GM23338 (cell line): ENCODE data around the gene AKIRIN2. TPM values are rescaled to one million over a fixed set of nuclear protein-coding genes. Genes with fewer than 3 reads are reported as not detected.

Experiments used
- ATAC-seq: fragments of 200-7000 bp; cut with Tn5 transposase; 3 replicates; pipeline ENCODE4 v1.9.1; 2020
- DNase-seq: peaks from one replicate; pipeline ENCODE4 v3.0.0-alpha.2; 2015; ENCODE audit warnings: low spot score
- H2AFZ ChIP-seq: fragments of 200-600 bp; sonication (generic); 2 replicates; pipeline ENCODE4 v1.8.0; 2016; ENCODE audit warnings: antibody characterized with exemption, mild to moderate bottlenecking, moderate library complexity
- H3F3A ChIP-seq: fragments of 200-600 bp; sonication (generic); replicated peaks from 2 replicates; pipeline ENCODE4 v1.8.0; 2017; ENCODE audit warnings: antibody characterized with exemption, mixed run types, low read depth
- H3K27ac ChIP-seq: fragments of 200-600 bp; sonication (generic); 2 replicates; pipeline ENCODE4 v1.6.1; 2016; ENCODE audit warnings: low read depth
- H3K27me3 ChIP-seq: fragments of 200-600 bp; sonication (generic); 2 replicates; pipeline ENCODE4 v1.8.0; 2016; ENCODE audit warnings: mild to moderate bottlenecking, mixed run types, moderate library complexity; ENCODE audit not compliant: insufficient read depth
- H3K36me3 ChIP-seq: fragments of 200-600 bp; sonication (generic); 2 replicates; pipeline ENCODE4 v1.8.0; 2016; ENCODE audit warnings: mild to moderate bottlenecking; ENCODE audit not compliant: insufficient read depth
- H3K4me1 ChIP-seq: fragments of 200-600 bp; sonication (generic); 2 replicates; pipeline ENCODE4 v1.8.0; 2016; ENCODE audit warnings: mild to moderate bottlenecking, moderate library complexity; ENCODE audit not compliant: insufficient read depth
- H3K4me2 ChIP-seq: fragments of 200-600 bp; sonication (generic); 2 replicates; pipeline ENCODE4 v1.7.1; 2017; ENCODE audit warnings: mixed run types
- H3K4me3 ChIP-seq: fragments of 200-600 bp; sonication (generic); 2 replicates; pipeline ENCODE4 v1.6.1; 2016; ENCODE audit warnings: mixed run types
- H3K79me2 ChIP-seq: fragments of 200-600 bp; sonication (generic); replicated peaks from 2 replicates; pipeline ENCODE4 v1.8.0; 2017; ENCODE audit warnings: mild to moderate bottlenecking; ENCODE audit not compliant: insufficient read depth
- H3K9me2 ChIP-seq: fragments of 200-600 bp; sonication (generic); 2 replicates; pipeline ENCODE4 v1.8.0; 2017; ENCODE audit not compliant: insufficient read depth
- H4K20me1 ChIP-seq: fragments of 200-600 bp; sonication (generic); replicated peaks from 2 replicates; pipeline ENCODE4 v1.8.0; 2017; ENCODE audit warnings: mild to moderate bottlenecking; ENCODE audit not compliant: insufficient read depth
- H3K27ac Mint-ChIP-seq: 2 replicates; pipeline ENCODE4 v1.8.0; 2020; ENCODE audit warnings: inconsistent platforms, mild to moderate bottlenecking, moderate library complexity, mixed read lengths
- H3K27me3 Mint-ChIP-seq: 3 replicates; pipeline ENCODE4 v1.8.0; 2022; ENCODE audit warnings: low read depth, mild to moderate bottlenecking, moderate library complexity, mixed read lengths, inconsistent platforms; ENCODE audit not compliant: insufficient read depth, poor library complexity
- H3K36me3 Mint-ChIP-seq: 3 replicates; pipeline ENCODE4 v1.8.0; 2021; ENCODE audit warnings: low read depth, mild to moderate bottlenecking, inconsistent platforms, moderate library complexity, mixed read lengths
- H3K4me1 Mint-ChIP-seq: 3 replicates; pipeline ENCODE4 v1.8.0; 2020; ENCODE audit warnings: mild to moderate bottlenecking, inconsistent platforms, mixed read lengths
- H3K4me3 Mint-ChIP-seq: 3 replicates; pipeline ENCODE4 v1.8.0; 2021; ENCODE audit warnings: moderate library complexity, mild to moderate bottlenecking, inconsistent platforms, mixed read lengths
- H3K9me3 Mint-ChIP-seq: 3 replicates; pipeline ENCODE4 v1.8.0; 2020; ENCODE audit warnings: moderate library complexity, mild to moderate bottlenecking, inconsistent platforms, mixed read lengths
- CREB1 ChIP-seq: fragments of 250-450 bp; sonication (Bioruptor Pico); IDR thresholded peaks from 2 replicates; pipeline ENCODE4 v1.5.0; 2020; ENCODE audit warnings: low read depth, mild to moderate bottlenecking, moderate library complexity
- CTCF ChIP-seq, 2 experiments: fragments of 200-600 bp in 1 of 2; sonication (generic) in 1 of 2; conservative IDR thresholded peaks; 2 replicates each; pipeline versions ENCODE4 v1.5.1 to v1.6.1; 2016 to 2017; ENCODE audit warnings: antibody characterized with exemption in 2 of 2, low read depth in 2 of 2, mild to moderate bottlenecking in 2 of 2, moderate library complexity in 1 of 2
- JUNB ChIP-seq: IDR thresholded peaks from one replicate; pipeline ENCODE4 v1.6.1; 2016; ENCODE audit warnings: antibody characterized with exemption; ENCODE audit not compliant: unreplicated experiment
- polyA plus RNA-seq: library from polyadenylated mRNA; unstranded; fragments of >200 nt; fragmentation: Nextera tagmentation; extraction: Ambion mirVana; gene quantifications from 2 replicates; pipeline ENCODE4 v1.2.1, GENCODE V29; 2016
- total RNA-seq: library from RNA; depleted of rRNA; stranded (reverse); fragments of >200 nt; shearing (Covaris generic); gene quantifications from 2 replicates; pipeline ENCODE4 v1.2.3, GENCODE V29; 2014
- TF ChIP-seq, protein P1 (sequence below): fragments of 250-450 bp; sonication (Bioruptor Pico); IDR thresholded peaks from 2 replicates; pipeline ENCODE4 v1.5.0; 2020; ENCODE audit warnings: mild to moderate bottlenecking, moderate library complexity

Gene AKIRIN2
- total and polyA plus RNA-seq, 2 experiments from 2014 or later = 62.1 to 98.1 TPM

- Mint-ChIP-seq H3K36me3 (peaks cover 5% of the 10 kb centered on the region; the same call in 2 of the 3 replicates), H3K9me3 (peaks cover 24% of the 10 kb centered on the region; the same call in 2 of the 3 replicates), H3K27ac (no peak overlapping the region), H3K4me3 (no peak overlapping the region), H3K27me3 (no peaks in the 10 kb centered on the region), H3K4me1 (no peaks in the 10 kb centered on the region)
- Histone ChIP-seq H3K9me2 (no peaks in the 10 kb centered on the region), H4K20me1 (no peaks in the 10 kb centered on the region), H3K4me1 (no peaks in the 10 kb centered on the region), H3F3A (no peaks in the 10 kb centered on the region), H3K27ac (no peak overlapping the region), H3K4me2 (no peak overlapping the region), H3K79me2 (no peaks in the 10 kb centered on the region), H2AFZ (no peak overlapping the region), H3K4me3 (no peak overlapping the region), H3K36me3 (no peaks in the 10 kb centered on the region), H3K27me3 (no peaks in the 10 kb centered on the region)
- TF ChIP-seq CREB1 (CRISPR knock-in tag) = no peak
- no peak for TF ChIP-seq JUNB
- no peak for TF ChIP-seq CTCF (conservative IDR thresholded peaks at IDR 0.05; ENCODE audit: low read depth in 2 of 2)
- no peak for ATAC-seq
- DNase-seq = no peak
Observed at GRCh38 chr6:87738000-87738399, 36.0 kb upstream of the AKIRIN2 start.

DNA sequence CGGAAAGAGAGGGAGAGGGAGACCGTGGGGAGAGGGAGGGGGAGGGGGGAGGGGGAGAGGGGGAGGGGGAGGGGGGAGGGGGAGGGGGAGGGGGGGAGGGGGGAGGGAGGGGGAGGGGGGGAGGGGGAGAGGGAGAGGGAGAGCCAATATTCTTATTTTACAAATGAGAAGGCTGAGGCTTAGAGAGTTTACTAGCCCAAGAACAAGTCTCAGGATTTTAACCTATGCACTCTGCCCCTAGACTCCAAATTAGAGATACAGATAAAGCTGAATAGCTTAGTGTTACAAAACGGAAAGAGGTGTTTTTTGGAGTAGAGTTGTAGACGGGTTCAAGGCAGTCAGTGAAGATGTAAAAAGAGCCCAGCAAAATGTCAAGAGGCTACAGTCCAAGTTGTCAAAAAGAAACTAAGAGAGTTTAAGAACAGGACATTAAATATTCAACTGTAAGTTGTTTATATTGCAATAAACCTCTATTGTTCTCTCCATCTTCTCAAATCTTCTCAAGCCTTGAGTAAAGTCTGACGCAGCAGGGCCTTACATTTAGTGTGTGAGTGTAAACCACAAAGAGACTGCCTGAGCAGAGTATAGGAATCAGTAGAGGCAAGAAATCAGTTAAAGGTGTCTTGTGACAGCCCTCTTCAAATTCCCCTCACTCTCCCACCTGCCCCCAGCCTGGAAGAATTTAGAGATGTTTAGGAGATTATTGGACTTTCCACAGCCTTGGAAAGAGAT, 34.9 kb upstream of the AKIRIN2 start:
- no peak overlapping the region for H3K27ac Mint-ChIP-seq
- H3K4me1 Mint-ChIP-seq = no peaks in the 10 kb centered on the region
- peaks cover 5% of the 10 kb centered on the region; the same call in 2 of the 3 replicates for H3K36me3 Mint-ChIP-seq
- ATAC-seq (no peak), DNase-seq (no peak)
- TF ChIP-seq, protein P1, sequence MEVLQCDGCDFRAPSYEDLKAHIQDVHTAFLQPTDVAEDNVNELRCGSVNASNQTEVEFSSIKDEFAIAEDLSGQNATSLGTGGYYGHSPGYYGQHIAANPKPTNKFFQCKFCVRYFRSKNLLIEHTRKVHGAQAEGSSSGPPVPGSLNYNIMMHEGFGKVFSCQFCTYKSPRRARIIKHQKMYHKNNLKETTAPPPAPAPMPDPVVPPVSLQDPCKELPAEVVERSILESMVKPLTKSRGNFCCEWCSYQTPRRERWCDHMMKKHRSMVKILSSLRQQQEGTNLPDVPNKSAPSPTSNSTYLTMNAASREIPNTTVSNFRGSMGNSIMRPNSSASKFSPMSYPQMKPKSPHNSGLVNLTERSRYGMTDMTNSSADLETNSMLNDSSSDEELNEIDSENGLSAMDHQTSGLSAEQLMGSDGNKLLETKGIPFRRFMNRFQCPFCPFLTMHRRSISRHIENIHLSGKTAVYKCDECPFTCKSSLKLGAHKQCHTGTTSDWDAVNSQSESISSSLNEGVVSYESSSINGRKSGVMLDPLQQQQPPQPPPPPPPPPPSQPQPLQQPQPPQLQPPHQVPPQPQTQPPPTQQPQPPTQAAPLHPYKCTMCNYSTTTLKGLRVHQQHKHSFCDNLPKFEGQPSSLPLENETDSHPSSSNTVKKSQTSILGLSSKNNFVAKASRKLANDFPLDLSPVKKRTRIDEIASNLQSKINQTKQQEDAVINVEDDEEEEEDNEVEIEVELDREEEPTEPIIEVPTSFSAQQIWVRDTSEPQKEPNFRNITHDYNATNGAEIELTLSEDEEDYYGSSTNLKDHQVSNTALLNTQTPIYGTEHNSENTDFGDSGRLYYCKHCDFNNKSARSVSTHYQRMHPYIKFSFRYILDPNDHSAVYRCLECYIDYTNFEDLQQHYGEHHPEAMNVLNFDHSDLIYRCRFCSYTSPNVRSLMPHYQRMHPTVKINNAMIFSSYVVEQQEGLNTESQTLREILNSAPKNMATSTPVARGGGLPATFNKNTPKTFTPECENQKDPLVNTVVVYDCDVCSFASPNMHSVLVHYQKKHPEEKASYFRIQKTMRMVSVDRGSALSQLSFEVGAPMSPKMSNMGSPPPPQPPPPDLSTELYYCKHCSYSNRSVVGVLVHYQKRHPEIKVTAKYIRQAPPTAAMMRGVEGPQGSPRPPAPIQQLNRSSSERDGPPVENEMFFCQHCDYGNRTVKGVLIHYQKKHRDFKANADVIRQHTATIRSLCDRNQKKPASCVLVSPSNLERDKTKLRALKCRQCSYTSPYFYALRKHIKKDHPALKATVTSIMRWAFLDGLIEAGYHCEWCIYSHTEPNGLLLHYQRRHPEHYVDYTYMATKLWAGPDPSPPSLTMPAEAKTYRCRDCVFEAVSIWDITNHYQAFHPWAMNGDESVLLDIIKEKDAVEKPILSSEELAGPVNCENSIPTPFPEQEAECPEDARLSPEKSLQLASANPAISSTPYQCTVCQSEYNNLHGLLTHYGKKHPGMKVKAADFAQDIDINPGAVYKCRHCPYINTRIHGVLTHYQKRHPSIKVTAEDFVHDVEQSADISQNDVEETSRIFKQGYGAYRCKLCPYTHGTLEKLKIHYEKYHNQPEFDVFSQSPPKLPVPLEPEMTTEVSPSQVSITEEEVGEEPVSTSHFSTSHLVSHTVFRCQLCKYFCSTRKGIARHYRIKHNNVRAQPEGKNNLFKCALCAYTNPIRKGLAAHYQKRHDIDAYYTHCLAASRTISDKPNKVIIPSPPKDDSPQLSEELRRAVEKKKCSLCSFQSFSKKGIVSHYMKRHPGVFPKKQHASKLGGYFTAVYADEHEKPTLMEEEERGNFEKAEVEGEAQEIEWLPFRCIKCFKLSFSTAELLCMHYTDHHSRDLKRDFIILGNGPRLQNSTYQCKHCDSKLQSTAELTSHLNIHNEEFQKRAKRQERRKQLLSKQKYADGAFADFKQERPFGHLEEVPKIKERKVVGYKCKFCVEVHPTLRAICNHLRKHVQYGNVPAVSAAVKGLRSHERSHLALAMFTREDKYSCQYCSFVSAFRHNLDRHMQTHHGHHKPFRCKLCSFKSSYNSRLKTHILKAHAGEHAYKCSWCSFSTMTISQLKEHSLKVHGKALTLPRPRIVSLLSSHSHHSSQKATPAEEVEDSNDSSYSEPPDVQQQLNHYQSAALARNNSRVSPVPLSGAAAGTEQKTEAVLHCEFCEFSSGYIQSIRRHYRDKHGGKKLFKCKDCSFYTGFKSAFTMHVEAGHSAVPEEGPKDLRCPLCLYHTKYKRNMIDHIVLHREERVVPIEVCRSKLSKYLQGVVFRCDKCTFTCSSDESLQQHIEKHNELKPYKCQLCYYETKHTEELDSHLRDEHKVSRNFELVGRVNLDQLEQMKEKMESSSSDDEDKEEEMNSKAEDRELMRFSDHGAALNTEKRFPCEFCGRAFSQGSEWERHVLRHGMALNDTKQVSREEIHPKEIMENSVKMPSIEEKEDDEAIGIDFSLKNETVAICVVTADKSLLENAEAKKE (CRISPR knock-in tag) = no peak
- Histone ChIP-seq H3K36me3 (no peaks in the 10 kb centered on the region), H3K27me3 (no peaks in the 10 kb centered on the region), H3K27ac (no peak overlapping the region), H3K4me2 (no peak overlapping the region), H3K4me1 (no peaks in the 10 kb centered on the region), H3K9me2 (no peaks in the 10 kb centered on the region), H2AFZ (no peak overlapping the region), H3K4me3 (no peak overlapping the region), H3K79me2 (no peaks in the 10 kb centered on the region), H4K20me1 (no peaks in the 10 kb centered on the region), H3F3A (no peaks in the 10 kb centered on the region)
- H3K27me3 Mint-ChIP-seq = no peaks in the 10 kb centered on the region
- H3K9me3 Mint-ChIP-seq = peaks cover 24% of the 10 kb centered on the region; the same call in 2 of the 3 replicates
- no peak overlapping the region for H3K4me3 Mint-ChIP-seq
